Loucy (cell line): ENCODE data around the gene PGAM1.

Source experiments
- EZH2phosphoT487 ChIP-seq: fragments of 200-600 bp; IDR thresholded peaks from 2 replicates; pipeline ENCODE4 v1.6.1; 2018; ENCODE audit warnings: antibody characterized with exemption, mild to moderate bottlenecking, moderate library complexity, borderline replicate concordance
- TF ChIP-seq, protein P1 (sequence below): fragments of 200-600 bp; sonication (generic); conservative IDR thresholded peaks from 2 replicates; pipeline ENCODE4 v1.5.1; 2014; ENCODE audit warnings: mild to moderate bottlenecking, antibody characterized with exemption, low read length

DNA sequence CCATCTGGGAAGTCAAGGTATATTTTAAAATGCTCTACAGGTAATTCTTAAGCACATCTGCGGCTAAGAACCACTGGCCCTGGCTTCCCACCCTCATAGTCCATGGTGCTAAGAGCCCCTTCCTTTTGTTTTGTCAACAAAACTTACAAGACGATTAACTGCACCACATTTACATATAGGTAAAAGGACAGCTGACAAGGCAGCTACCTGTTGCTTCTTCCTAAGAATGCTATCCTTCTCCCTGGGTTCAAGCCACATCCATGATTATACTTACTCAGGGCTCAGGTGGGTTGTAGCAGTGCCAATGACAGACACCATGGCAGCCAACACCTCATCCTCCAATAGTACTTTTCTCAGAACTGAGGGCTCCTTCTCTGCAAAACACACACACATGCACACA is 36.3 kb downstream of the PGAM1 start:
- TF ChIP-seq, protein P1, sequence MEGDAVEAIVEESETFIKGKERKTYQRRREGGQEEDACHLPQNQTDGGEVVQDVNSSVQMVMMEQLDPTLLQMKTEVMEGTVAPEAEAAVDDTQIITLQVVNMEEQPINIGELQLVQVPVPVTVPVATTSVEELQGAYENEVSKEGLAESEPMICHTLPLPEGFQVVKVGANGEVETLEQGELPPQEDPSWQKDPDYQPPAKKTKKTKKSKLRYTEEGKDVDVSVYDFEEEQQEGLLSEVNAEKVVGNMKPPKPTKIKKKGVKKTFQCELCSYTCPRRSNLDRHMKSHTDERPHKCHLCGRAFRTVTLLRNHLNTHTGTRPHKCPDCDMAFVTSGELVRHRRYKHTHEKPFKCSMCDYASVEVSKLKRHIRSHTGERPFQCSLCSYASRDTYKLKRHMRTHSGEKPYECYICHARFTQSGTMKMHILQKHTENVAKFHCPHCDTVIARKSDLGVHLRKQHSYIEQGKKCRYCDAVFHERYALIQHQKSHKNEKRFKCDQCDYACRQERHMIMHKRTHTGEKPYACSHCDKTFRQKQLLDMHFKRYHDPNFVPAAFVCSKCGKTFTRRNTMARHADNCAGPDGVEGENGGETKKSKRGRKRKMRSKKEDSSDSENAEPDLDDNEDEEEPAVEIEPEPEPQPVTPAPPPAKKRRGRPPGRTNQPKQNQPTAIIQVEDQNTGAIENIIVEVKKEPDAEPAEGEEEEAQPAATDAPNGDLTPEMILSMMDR: no peak
- no peak for TF ChIP-seq EZH2phosphoT487
